ENCODE data around the gene TMEM200B.
"Not testable (repeated sequence)": the region's sequence is repeated elsewhere in the genome, so short reads cannot be mapped to it uniquely, and the experiment has no call there.

Gene TMEM200B

DNA sequence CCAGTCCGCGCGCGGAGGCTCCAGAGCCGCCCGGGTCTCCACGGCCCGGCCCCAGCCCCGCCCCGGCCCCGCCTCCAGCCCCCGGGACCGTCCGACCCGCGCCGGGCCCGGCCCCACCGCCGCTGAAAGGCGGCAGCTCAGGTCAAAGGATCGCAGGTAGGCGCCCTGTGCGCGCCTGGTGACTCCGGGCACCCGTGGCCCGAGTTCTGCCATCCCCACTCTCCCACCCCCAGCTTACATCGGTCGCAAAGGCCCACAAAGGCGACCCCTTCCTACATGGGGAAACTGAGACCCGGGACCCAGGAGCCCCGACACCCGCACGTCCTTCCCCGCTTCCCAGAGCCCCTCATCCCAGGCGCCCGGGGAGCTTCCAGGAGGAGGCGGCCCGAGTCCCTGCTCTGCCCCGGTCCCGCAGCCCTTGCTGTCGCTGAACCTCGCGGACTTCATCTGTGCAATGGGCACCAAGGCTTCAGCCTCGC is at the start of gene TMEM200B:
Gene TMEM200B, minus strand, starts transcription at position 17 of the 479 bp plus-strand sequence. CDS start 2,075 bp downstream, outside the sequence.
- no peak for DNase-seq

DNA sequence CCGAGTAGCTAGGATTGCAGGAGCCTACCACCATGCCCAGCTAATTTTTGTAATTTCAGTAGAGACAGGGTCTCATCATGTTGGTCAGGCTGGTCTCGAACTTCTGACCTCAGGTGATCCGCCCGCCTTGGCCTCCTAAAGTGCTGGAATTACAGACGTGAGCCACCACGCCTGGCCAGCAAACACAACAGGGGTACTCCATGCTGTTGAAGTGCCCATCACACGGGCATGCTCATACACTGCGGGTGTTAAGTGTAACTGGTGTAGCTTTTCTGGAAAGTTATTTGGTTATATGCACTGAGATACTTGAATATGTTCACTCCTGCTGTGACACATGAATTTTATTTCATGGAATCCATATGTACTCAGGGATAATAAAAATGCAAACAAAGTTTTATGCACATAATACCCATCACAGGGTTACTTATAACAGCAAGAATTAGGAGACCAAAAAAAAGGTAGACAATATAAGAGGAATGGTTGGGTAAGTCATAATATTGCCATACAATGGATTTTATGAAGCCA is 48.8 kb upstream of the TMEM200B start:
- no peak for DNase-seq

DNA sequence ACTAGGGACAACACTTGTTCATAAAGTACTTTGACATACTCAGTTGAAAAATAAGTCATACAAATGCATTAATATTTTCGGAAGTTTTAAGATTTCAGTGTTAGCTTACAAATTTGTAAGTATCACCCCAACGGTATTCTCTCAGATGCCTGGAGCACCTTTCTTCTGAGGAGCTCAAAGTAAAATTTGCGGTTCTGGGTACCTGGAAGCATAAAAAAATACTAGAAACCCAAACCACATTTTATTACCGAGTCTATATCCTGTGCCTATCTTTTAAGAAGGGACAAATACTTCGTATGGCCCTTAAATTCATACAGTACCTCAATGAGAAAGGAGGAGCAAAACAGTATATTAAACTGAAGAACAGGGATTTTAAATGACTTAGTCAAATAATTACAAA is 47.8 kb upstream of the TMEM200B start:
- DNase-seq = no peak

DNA sequence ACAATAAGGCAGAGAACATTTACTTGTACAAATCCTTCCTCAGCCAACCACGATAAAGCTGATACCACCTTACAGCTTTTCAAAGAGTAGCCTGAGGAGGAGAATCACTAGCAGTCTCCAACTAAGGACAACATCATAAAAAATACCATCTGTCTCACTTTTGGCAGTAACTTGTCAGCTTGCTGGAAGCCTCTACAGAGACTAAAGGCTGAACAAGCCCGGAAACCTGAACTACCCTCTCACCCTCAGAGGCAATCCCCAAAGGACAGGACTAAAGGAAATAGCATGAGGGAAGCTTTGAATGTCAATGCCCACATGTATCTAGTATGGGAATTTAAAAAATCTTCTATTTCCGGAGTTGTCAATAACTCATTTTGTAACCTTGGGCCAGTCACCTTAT is 47.4 kb upstream of the TMEM200B start:
- DNase-seq = no peak

DNA sequence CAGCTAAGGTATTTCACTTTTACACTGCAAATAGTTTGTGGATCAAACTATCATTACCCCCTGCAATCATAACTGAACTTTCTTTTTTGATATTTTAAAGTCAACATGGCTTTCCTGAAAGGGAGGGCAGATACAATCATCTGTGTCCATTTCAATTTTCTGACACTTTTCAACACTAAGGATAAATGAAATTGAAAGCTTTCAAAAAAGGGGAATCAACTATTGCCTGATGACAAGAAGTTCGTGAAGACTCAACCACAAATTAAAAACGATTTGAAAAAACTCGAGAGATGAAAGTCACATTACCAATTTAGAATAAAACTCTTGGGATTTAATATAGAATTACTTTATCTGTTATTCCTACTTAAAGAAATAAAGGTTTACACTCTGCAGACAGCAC is 46.3 kb upstream of the TMEM200B start:
- no peak for DNase-seq

DNA sequence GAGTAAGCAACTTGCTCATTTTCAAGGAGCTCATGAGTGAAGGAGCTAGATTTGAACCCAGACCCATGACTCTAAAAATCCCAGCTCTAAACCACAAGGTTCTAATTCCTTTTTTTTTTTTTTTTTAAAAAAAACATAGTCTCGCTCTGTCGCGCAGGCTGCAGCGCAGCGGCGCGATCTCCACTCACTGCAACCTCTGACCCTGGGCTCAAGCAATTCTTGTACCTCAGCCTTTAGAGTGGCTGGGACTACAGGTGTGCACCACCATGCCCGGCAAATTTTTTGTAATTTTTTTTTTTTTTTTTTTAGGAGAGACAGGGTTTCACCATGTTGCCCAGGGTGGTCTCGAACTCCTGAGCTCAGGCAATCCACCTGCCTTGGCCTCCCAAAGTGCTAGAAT is 44.2 kb upstream of the TMEM200B start:
- DNase-seq = no peak

DNA sequence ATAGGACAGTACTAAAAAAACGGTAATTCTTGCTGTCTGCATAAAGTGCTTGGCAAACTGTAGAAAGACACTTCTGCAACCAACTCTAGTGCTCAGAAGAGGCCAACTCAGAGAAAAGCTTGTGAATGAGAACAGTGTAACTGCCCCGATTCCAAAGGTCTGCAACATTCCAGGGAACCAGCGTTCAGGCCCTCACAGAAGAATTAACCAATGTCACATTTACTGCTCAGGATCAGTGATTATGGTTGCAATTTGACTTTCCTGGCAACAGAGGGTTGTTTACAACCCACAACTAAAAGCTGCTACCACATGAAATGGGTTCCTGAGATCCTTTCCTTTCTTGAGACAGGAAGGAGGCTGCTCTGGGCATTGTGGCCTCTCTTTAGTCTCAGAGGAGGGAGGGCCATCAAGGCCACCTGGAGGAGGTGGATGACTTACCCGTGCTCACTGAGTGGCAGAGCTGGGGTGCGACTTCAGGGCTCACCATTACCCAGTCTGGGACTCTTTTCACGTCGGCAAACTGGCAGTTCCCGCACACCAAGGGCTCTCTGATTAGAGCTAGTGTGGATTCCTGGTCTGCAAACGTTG is 42.7 kb upstream of the TMEM200B start:
- DNase-seq = no peak

DNA sequence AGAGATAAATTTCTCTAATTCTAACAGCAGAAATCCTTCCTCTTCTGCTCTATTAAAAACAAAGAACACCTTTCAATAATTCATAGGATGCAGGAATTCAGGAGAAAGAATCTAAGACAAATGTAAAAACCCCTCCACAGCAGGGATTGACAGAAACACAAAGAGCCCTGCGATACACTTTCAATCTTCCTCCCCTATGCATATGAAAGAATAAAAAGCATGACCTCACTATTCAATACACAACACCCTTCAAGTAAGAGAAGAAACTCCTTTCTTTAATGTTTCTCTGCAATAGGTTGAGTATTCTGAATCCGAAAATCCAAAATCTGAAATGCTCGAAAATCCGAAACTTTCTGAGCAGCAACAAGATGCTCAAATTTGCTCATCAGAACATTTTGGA is 40.9 kb upstream of the TMEM200B start:
- no peak for DNase-seq

DNA sequence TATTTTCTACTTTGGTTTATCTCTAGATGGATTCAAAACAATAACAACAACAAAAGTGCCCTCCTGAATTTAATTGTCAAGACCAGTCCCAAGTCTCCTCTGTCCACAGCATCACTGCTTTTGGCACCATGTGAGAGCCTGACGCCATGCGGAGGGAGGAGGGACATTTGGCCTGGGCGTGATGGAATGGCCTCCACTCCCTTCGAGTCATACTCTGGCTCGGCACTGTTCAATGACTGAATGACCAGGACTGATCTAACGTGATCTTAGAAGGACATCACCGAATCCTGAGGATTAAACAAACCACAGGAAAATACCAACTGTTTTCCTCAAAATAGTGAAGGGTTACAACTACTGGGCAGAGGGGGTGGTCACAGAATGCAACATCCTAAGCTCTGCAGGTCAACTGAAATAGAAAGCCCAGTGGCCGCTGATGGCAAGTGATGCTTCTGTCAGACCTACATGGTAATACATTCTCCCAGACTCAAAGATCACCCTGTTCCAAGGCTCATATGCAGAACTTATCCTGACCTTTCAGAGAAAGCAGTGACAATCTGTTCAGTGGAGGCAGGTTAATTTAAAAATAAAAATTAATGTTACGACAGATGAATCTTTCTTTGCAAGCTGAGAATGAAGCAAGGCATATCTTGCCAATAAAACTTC is 38.9 kb upstream of the TMEM200B start:
- DNase-seq = no peak

DNA sequence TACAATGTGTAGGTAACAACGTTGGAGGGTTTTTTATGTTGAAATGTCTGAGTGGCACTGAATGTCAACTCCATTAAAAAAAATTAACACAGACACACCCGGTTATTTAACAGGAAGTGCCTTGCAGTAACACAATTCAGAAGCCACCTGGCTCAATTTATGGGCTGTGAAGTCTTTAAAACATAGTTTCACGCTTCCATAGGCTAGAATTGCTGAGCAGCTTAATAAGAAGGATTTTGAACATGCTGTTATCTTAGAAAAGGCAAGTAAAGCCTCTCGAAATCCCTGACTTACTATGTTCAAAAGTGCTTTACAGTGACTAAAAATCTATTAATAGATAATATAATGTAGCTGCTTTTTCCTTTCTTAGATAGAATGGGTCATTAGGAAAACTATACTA is 38.3 kb upstream of the TMEM200B start:
- DNase-seq = no peak

DNA sequence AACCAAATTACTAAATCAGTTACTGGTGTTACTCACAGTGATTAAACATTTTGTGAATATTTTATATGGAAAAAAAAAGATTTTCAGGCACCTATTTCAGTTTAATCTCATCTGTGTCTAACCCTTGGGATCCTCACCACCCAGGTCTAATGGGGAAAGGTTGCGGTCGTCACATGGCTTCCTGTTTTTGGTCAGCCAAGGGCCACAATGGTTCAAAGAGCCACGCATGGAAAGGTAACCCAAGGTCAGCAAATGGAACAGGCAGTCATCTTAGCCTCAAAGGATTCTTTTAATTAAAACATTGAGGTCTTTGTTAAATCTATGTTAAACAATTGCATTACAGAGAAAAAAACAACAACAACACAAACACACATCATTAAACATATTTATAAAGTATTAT is 36.1 kb upstream of the TMEM200B start:
- DNase-seq = no peak

DNA sequence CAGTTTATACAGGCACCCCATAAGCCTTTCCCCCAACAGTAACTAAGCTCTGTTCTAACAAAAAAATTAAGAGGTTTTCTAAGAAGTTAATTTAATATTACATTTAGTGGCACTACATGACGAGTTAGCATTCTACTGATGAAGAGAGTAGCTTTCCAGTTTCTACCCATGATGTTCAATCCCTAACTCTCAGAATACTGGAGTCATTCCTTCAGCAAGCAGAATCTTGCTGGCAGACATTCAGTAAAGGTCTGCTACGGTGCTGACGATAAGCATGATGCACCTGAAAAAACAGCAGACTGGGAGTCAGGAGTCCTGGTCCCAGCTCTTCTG is 33.5 kb upstream of the TMEM200B start:
- DNase-seq = no peak

DNA sequence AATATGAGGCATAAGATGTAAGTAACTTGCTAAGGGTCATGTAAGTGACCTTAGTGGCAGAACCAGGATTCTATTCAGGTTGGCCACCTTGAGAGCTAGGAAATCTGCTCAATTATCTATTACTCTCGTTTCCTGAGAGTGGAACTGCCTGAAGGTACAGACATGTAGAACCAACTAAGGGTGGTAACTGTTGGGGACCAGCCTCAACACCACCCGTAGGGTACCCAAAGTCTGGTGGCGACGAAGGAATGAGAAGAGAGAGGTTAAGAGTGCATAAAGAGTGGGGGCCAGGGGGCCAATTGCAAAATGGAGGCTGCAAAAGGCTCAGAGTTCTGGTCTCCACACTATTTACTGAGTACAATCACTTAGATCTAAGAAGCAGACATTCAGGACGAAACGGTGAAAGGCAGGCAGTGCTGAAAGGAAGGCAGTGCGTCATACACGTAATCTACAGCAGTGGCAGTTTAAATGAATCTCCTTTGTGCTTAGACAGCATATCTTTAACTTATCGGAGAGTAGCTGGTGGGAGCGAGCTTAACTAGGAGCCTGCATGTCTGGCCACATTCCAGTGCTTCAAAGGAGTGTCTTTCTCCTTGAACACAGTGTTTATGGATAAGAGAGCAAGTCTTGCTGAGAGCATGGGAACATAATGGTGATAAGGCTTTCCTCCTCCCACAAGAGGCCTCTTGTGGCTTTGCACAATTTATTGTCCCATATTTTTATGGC is 33.0 kb upstream of the TMEM200B start:
- DNase-seq = no peak

DNA sequence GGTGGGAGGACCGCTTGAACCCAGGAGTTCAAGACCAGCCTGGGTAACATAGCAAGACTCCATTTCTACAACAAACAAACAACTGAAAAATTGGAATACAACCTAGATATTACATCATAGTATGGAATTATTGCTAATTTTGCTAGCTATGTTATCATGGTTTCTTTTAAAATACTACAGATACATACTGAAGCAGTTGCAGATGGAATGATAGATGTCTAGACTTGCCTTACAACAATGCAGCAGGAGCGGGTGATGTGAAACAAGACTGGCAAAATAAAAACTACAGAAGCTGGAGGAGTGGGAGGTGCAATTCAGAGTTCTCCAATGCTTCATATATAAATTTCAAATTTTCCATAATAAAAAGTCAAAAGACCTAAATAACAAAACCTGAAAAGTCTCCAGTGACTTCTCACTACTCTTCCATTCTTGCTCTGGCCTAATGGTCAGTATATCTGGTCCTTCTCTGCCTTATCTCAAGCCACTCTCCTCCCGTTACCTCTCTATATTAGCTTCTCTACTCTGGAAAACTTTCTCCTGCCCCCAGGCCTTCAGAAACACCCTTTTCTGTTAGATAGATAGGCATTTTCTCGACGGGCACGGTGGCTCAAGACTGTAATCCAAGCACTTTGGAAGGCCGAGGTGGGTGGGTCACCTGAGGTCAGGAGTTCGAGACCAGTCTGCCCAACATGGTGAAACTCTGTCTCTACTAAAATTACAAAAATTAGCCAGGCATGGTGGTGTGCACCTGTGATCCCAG is 28.5 kb upstream of the TMEM200B start:
- no peak for DNase-seq

DNA sequence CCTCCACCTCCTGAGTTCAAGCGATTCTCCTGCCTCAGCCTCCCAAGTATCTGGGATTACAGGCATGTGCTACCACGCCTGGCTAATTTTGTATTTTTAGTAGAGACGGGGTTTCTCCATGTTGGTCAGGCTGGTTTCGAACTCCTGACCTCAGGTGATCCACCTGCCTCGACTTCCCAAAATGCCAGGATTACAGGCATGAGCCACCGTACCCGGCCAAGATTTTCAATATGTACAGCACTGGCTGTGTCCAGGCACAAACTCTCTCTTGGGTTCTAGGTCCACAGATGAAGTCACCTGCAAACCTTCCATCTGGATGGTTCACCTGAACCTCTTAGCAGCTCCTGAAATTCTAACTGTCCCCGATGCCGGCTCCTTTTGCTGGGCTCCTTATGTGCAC is 26.6 kb upstream of the TMEM200B start:
- not testable (repeated sequence) for DNase-seq

DNA sequence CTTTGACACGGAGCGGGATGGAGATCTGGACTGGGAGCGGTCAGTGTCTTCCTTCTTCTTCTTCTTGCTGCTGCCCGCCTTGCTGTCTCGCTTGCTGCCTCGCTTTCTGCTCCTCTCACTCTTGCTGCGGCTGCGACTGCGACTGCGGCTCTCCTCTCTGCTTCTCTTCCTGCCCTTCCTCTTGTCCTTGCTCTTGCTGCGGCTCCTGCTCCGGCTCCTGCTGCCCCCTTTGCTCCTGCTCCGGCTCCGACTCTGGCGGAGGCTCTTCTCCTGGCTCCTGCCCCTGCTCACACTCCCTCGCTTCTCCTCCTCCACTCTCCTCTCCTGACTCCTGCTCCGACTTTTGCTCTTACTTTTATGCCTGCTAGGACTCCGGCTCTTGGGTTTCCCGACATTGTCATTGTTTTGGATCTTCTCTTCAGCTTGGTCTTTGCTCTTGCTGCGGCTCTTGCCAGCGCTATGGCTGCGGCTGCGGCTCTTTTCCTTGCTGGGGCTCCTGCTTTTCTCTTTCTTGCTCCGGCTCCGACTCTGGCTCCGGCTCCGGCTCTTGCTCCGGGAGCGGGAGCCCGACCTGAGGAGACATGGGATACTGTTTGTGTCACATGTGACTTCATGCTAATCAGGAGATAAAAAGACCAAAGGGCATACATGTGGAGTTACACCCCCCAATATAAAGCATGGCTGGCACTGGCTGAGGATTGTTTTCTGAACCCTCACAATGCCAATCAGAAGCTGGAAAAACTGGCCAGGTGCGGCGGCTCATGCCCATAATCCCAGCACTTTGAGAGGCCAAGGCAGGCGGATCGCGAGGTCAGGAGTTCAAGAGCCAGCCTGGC is 25.2 kb upstream of the TMEM200B start:
- no peak for DNase-seq

DNA sequence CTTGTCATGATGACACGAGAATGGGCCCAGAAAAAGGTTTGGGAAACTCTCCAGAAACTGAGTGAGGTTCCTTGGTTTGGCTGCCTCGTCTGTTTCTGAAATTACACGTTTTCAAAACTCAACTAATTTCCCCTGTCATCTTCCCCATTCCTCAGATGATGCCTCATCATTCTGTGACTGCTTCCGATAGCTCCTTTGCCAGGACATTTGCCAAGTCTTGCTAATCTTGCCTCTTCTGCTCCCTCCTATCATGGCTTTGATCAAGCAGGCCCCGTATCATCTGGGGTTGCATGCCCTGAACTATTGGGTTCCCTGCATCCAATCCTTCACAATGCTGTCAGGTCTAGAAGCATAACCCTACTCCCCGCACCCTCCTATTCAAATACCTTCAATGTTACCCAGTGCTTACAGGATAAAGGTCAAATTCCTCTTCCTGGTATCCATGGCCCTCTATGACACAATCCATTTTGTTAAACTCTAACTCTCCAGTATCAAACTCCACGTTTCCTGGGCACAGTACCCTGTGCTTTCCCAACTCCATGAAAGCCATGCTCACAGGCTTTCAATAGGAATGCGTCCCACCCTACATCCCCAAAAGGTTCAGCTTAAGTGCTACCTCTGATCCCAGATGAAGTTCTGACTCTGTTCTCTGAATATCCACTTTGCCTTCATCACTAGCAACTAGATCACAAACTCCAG is 22.2 kb upstream of the TMEM200B start:
- no peak for DNase-seq

DNA sequence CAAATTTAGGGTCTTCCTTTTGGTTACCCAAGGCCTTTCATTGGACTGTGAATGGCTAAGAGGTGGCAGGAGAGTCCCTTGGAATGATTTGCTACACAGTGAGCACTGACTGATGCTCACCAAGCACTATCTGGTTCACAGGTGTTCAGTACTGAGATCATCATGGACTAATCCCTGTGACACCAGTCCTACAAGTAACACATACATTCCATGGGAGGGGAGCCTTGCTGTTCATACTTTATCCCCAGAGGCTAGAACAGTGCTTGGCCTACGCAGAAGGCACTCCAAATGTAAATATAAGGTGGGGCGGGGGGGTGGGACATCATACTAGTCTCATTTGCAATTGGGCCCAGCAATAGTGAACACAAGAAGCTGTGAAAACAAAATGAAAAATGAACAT is 20.5 kb upstream of the TMEM200B start:
- no peak for DNase-seq

DNA sequence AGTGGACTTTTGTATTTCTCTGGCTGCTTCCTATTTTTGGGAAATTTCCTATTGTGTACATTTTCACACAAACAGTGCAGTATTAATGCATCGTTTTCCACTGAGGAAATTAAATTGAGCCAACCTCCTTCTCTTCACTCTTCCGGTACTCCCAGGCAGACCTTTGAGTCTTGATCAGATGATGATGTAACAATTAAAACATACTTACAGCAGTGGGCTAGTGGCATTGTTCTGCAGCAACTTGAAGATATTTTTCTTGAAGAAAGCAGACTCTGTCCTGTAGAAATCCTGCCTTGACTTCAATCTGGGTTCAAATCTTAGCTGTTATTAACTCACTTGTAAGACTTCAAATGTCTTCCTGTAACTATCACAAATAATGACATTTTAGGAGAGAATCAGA is 19.0 kb upstream of the TMEM200B start:
- DNase-seq = no peak

DNA sequence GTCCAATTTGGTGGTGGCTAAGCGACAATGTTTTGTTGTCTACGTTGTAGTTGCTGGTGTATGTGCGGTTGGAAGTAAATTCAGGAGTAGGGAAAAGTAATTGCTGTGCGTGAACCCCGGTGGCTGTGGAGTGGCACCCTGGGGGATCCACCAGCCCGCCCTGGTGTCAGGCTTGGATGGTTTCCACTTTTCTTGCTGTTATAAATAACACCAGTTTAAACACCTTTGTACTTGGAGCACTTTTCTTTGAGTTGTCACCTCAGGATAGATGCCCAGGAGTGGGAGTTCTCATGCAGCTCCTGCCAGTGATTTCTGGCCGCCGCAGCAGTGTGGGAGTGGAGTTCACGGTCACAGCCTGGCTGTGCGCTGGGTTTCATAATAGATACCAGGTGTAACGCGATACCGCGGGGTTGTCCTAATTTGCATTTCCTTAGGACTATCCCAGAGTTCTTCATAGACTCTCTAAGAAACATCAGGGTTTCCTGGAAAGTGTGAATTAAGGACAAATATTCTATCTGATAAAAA is 12.8 kb upstream of the TMEM200B start:
- DNase-seq = no peak

DNA sequence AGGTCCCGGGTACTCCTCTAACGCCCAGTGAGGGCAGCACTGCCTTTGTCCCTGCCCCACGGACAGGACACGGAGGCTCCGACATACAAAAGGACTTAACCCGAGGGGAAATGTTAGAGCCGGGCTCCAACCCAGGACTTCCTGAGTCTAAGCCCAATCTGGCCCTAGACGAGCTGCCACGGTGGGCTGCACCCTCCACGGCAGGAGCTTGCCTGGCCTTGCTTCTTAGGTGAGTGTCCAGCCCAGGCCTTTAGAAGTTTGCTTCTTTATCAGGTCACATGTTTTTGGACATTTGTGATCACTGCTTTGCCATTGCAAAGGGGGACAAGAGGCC is 11.0 kb upstream of the TMEM200B start:
- DNase-seq = no peak
